SK-N-SH treated with all-trans-retinoic acid at 6 μM for 48 hours (cell line): ENCODE measurements around the gene GLA.
A peak's percentile ranks its signal among the peaks of the same experiment; 100 is the strongest.

Experiments used
- ATAC-seq: fragments of 200-7000 bp; cut with Tn5 transposase; 3 replicates; pipeline ENCODE4 v1.9.1; 2020; ENCODE audit warnings: mild to moderate bottlenecking, moderate library complexity
- ARNTL ChIP-seq: fragments of 450-650 bp; formaldehyde crosslinking; IDR thresholded peaks from 2 replicates; pipeline ENCODE4 v1.5.0; 2020; ENCODE audit warnings: low read depth, mild to moderate bottlenecking, moderate library complexity, borderline replicate concordance
- BACH2 ChIP-seq: fragments of 250-450 bp; sonication (Bioruptor Pico); IDR thresholded peaks from 2 replicates; pipeline ENCODE4 v1.9.0; 2021; ENCODE audit warnings: mild to moderate bottlenecking, borderline replicate concordance
- CREB5 ChIP-seq: fragments of 250-450 bp; sonication (Bioruptor Pico); IDR thresholded peaks from 2 replicates; pipeline ENCODE4 v1.5.1; 2020; ENCODE audit warnings: low read depth, mild to moderate bottlenecking, moderate library complexity
- CSDC2 ChIP-seq: fragments of 250-450 bp; sonication (Bioruptor Pico); IDR thresholded peaks from 2 replicates; pipeline ENCODE4 v1.5.0; 2020; ENCODE audit warnings: mild to moderate bottlenecking, moderate library complexity
- CSRNP3 ChIP-seq: fragments of 250-450 bp; sonication (Bioruptor Pico); IDR thresholded peaks from 2 replicates; pipeline ENCODE4 v1.5.1; 2021; ENCODE audit warnings: mild to moderate bottlenecking, moderate library complexity
- ESRRG ChIP-seq: fragments of 250-450 bp; sonication (Bioruptor Pico); IDR thresholded peaks from 2 replicates; pipeline ENCODE4 v1.6.1; 2021; ENCODE audit warnings: mild to moderate bottlenecking
- GLIS3 ChIP-seq: fragments of 250-450 bp; sonication (Bioruptor Pico); IDR thresholded peaks from 2 replicates; pipeline ENCODE4 v1.5.0; 2020; ENCODE audit warnings: mild to moderate bottlenecking, moderate library complexity
- ISL1 ChIP-seq: fragments of 250-450 bp; sonication (Bioruptor Pico); IDR thresholded peaks from 2 replicates; pipeline ENCODE4 v2.1.2; 2022; ENCODE audit warnings: mild to moderate bottlenecking, moderate library complexity
- PATZ1 ChIP-seq: fragments of 250-450 bp; sonication (Bioruptor Pico); IDR thresholded peaks from 2 replicates; pipeline ENCODE4 v1.8.0; 2020; ENCODE audit warnings: mild to moderate bottlenecking, moderate library complexity, borderline replicate concordance
- POU6F1 ChIP-seq: fragments of 250-450 bp; sonication (Bioruptor Pico); IDR thresholded peaks from 2 replicates; pipeline ENCODE4 v1.8.0; 2021; ENCODE audit warnings: low read depth, mild to moderate bottlenecking, moderate library complexity, borderline replicate concordance
- PPARA ChIP-seq: fragments of 250-450 bp; sonication (Bioruptor Pico); IDR thresholded peaks from 2 replicates; pipeline ENCODE4 v1.5.0; 2020; ENCODE audit warnings: mild to moderate bottlenecking, borderline replicate concordance
- RARB ChIP-seq: fragments of 250-450 bp; sonication (Bioruptor Pico); IDR thresholded peaks from 2 replicates; pipeline ENCODE4 v1.8.0; 2021; ENCODE audit warnings: mild to moderate bottlenecking, moderate library complexity
- TCF4 ChIP-seq: fragments of 250-450 bp; sonication (Bioruptor Pico); IDR thresholded peaks from 2 replicates; pipeline ENCODE4 v1.8.0; 2021; ENCODE audit warnings: mild to moderate bottlenecking, moderate library complexity, borderline replicate concordance
- TSHZ2 ChIP-seq: fragments of 250-450 bp; sonication (Bioruptor Pico); IDR thresholded peaks from 2 replicates; pipeline ENCODE4 v1.5.0; 2020; ENCODE audit warnings: mild to moderate bottlenecking, moderate library complexity
- ZC3H10 ChIP-seq: fragments of 250-450 bp; sonication (Bioruptor Pico); IDR thresholded peaks from 2 replicates; pipeline ENCODE4 v1.5.1; 2021; ENCODE audit warnings: mild to moderate bottlenecking, moderate library complexity
- ZFP3 ChIP-seq: fragments of 250-450 bp; sonication (Bioruptor Pico); IDR thresholded peaks from 2 replicates; pipeline ENCODE4 v1.5.0; 2020; ENCODE audit warnings: mild to moderate bottlenecking, moderate library complexity
- ZFP30 ChIP-seq: fragments of 450-650 bp; formaldehyde crosslinking; IDR thresholded peaks from 2 replicates; pipeline ENCODE4 v1.5.0; 2022; ENCODE audit warnings: mild to moderate bottlenecking, moderate library complexity
- ZNF565 ChIP-seq: fragments of 450-650 bp; formaldehyde crosslinking; conservative IDR thresholded peaks from 2 replicates; pipeline ENCODE4 v1.5.0; 2020; ENCODE audit warnings: low read depth, mild to moderate bottlenecking, moderate library complexity
- ZNF8 ChIP-seq: fragments of 450-650 bp; formaldehyde crosslinking; IDR thresholded peaks from 2 replicates; pipeline ENCODE4 v1.5.0; 2020; ENCODE audit warnings: mild to moderate bottlenecking, moderate library complexity

The GLA gene

GRCh38 chrX:101408532-101408841, 762 bp upstream of the GLA start (continued):
- no peak for TF ChIP-seq PATZ1
- TF ChIP-seq ZFP3 (CRISPR knock-in tag) = no peak
- TF ChIP-seq ISL1 (CRISPR knock-in tag) = no peak
- no peak for TF ChIP-seq ESRRG
- TF ChIP-seq GLIS3 = no peak; the same call in 1 of the 2 replicates
- TF ChIP-seq TSHZ2 (CRISPR knock-in tag) = no peak

GRCh38 chrX:101407167-101407747, 468 bp downstream of the GLA start:
- no peak for TF ChIP-seq ZNF8 (CRISPR knock-in tag)
- TF ChIP-seq ZC3H10 (CRISPR knock-in tag) = no peak
- ATAC-seq = peak; percentile 45

GRCh38 chrX:101399825-101400224, 7.9 kb downstream of the GLA start:
- ATAC-seq = no peak
- no peak for TF ChIP-seq CSDC2 (CRISPR knock-in tag)
- TF ChIP-seq PATZ1 = no peak
- no peak for TF ChIP-seq ZNF565 (CRISPR knock-in tag)
- TF ChIP-seq CSRNP3 = no peak
- no peak for TF ChIP-seq TCF4 (CRISPR knock-in tag)
- no peak for TF ChIP-seq GLIS3
- TF ChIP-seq BACH2 (CRISPR knock-in tag) = no peak
- TF ChIP-seq POU6F1 (CRISPR knock-in tag) = no peak
- no peak for TF ChIP-seq ARNTL (CRISPR knock-in tag)
- no peak for TF ChIP-seq RARB (CRISPR knock-in tag)
- TF ChIP-seq, all 23 proteins: peak for 0

- ATAC-seq = no peak
- TF ChIP-seq ARNTL (CRISPR knock-in tag) (no peak), POU6F1 (CRISPR knock-in tag) (no peak), RARB (CRISPR knock-in tag) (no peak), ZFP30 (CRISPR knock-in tag) (no peak), CREB5 (CRISPR knock-in tag) (no peak), PPARA (CRISPR knock-in tag) (no peak), ZNF565 (CRISPR knock-in tag) (no peak), BACH2 (CRISPR knock-in tag) (no peak), TSHZ2 (CRISPR knock-in tag) (no peak)
These were observed 9.0 kb downstream of the GLA start for GRCh38 chrX:101398694-101399093.
